NCI-H1105 treated with DMSO at 0.1 percent for 48 hours (cell line): ENCODE results near the gene SOS2.
"Not testable (repeated sequence)": the region's sequence is repeated elsewhere in the genome, so short reads cannot be mapped to it uniquely, and the experiment has no call there.

ENCODE experiments used
- DNase-seq: peaks from one replicate; lab custom pipeline; 2025; lab: John Stamatoyannopoulos, UW

SOS2 gene

DNA sequence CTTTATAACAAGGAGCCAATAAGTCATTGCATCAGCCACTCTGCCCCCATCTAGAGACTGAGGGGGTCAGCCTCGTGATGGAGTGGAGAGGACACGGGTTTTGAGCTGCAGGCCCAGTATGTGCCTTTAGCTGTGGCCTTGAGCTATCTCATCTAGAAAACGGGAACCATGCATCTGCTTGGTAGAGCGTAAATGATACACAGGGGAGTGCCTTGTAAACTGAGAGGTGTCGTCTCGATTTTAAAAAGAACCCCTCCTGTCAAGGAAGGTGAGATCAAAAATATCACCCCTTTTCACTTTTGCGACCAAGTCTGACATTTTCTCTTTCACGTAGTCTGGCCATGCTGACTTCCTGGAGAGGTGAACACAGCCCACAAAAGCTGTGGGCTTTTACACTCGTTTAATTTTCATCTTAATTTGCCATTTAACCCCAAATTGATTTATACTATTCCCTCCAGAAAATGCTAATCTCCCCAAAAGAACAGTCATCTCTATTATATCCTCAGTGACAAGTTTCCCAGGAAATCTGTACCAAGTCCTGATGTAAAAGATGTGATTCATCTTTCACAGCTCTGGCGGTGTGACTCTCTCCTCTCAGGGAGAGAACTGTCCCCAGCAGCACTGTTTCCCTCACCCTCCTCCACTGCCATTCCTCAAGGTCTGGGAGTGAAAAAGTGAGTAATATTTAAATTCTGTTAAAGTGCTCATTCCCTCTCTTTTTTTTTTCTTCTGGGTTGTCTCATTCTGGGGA is 145.6 kb downstream of the SOS2 start:
- no peak for DNase-seq

DNA sequence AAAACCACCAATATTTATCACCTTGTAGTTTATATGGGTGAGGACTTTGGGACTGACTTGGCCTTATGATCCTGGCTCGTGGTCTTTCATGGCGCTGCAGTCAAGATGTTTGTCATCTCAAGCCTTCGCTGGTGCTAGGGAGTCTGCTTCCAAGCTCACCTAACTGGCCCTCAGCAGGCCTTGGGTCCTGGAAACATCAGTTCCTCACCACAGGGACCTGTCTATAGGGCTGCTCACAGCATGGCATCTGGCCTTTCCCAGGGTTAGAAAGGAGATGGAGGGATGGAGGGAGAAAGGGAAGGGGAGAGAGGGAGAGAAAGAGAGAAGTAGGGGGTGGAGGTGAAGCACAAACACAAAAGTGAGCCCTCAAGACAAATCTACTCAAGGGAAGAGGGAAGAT is 146.7 kb downstream of the SOS2 start:
- DNase-seq = no peak

DNA sequence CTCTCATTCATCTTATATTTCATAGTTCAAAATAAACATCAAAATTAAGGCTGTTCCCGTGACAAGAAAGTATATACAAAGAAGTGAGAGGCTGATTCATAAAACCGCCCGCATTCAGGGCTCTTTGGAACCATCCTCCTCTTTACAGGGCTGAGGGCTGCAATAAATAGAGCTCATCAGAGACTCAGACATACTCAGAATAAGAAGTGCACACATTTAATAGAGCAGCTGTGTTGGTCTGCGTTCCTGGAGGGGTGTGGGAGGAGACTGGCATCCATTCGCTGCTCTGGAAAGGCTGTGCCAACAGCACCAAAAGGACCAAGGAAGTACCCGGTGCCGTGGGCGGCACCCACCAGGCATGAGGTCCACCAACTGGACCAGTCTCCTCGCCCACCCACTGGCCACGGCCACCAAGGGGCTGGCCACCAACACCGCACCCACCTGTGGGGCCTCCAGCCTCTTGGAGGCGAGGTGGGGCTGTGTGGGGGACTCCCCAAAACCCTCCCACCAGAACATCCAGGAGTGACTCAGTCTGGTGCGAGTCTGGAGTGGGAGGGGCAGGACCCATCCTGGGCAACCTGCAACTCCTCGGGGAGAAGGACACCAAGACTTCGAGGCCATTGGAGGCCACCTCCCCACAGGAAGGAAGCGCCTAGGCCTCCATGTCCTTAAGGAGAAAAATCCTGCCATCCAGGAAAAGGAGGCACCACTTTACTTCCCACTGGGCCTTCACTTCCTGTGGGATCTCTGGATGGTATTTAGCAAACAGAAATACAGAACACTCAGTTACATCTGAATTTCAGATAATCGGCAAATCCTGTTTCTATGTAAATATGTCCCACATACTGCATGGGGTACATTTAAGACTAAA is 147.7 kb downstream of the SOS2 start:
- DNase-seq = no peak

DNA sequence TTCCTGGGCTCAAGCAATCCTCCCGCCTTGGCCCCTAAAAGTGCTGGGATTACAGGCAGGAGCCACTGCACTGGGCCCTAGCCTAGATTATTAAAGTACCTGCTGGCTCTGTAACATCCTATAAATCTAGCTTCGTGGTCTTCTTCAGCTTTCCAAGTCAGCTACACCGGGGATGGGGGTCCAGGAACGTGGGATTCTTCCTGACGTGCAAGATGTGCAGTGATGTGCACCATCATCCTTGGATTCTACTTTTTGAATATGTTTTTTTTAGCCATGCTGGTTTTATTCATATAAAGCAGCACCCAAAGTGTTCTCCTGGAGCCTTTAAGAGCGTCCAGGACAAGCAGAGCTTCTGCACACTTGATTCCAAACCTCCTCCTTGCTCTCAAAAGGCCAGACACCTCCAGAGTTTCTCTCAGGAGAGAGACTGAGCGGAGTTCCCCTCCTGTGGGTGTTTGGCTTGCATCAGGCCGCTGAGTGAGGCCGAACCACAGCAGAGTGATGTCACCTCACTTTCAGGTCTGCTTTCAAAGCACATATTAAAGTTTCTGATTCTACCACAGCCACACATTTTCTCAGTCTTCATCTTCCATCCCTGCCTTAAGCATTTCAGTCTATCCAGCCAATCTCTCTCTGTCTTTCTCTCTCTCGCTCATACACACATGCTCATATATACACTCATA is 148.5 kb downstream of the SOS2 start:
- DNase-seq = no peak

DNA sequence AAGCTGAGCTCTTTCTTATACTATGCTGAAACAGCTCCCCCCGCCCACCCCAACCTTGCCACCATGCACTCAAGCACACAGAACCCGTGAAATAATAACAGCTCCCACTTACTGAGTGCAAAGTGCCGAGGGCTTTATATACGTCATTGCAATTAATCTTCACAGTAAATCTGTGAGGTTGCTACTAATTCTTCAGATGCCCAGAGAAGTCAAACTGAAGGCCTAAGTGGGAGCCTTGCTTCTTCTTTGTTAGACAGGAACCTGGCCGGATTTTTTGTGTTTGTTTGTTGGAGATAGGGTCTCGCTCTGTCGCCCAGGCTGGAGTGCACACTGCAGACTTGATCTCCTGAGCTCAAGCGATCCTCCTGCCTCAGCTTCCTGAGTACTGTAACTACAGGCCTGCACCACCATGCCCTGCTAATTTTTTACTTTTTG is 149.1 kb downstream of the SOS2 start:
- no peak for DNase-seq

DNA sequence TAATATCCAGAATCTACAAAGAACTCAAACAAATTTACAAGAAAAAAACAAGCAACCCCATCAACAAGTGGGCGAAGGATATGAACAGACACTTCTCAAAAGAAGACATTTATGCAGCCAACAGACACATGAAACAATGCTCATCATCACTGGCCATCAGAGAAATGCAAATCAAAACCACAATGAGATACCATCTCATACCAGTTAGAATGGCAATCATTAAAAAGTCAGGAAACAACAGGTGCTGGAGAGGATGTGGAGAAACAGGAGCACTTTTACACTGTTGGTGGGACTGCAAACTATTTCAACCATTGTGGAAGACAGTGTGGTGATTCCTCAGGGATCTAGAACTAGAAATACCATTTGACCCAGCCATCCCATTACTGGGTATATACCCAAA is 152.3 kb downstream of the SOS2 start:
- not testable (repeated sequence) for DNase-seq

DNA sequence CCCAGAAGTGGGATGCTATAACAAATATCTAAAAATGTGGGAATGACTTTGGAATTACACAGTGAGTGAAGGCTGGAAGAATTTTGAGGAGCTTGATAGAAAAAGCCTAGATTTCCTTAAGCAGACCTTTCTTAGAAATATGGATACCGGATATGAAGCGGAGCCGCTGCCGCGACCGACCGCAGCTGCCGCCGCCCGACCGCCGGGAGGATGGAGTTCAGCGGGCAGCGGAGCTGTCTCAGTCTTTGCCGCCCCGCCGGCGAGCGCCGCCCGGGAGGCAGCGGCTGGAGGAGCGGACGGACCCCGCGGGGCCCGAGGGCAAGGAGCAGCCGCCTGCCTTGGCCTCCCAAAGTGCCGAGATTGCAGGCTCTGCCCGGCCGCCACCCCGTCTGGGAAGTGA is 157.7 kb downstream of the SOS2 start:
- DNase-seq = not testable (repeated sequence)

DNA sequence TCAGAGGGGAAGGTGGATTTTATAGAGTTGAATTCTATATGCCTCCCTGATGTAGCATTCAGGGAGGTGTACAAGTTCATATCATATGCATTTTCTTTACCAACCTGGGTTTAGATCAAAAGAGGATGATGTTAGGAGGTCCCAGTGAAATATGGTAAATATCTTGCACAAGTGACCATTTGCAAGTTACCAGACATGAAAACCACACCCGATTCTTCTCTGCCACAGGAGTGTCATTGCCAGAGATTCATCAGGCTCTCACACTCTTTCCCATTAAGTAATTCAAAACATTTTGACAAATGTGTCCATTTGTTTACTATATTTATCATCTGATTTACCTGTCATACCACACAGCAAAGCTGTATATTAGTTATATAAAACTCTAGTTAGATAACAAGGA is 159.0 kb downstream of the SOS2 start:
- no peak for DNase-seq

DNA sequence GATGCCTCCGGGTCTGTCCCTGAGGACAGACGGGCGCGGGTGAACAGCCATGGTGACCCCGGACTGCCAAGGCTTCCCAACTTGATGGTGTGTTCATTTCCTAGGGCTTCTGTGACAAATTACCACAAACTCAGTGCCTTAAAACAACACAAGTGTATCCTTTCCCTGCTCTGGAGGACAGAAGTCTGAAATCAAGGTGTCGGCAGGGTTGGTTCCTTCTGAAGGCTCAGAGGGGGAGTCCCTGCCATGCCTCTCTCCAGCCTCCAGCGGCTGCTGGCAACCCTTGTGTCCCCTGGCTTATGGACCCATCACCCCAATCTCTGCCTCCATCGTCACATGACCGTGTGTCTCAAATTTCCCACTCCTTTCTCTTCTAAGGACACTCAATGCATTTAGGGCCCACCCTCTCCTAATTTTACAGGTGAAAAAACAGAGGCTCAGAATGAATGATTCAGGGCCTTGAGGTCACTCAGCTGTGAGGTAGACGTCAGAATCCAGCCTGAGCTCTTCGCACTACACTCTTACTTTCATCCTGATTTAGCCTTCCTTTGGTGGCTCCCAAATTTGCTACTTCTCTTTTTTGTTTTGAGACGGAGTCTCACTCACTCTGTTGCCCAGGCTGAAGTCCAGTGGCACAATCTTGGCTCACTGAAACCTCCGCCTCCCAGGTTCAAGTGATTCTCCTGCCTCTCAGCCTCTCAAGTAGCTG is 160.4 kb downstream of the SOS2 start:
- no peak for DNase-seq

DNA sequence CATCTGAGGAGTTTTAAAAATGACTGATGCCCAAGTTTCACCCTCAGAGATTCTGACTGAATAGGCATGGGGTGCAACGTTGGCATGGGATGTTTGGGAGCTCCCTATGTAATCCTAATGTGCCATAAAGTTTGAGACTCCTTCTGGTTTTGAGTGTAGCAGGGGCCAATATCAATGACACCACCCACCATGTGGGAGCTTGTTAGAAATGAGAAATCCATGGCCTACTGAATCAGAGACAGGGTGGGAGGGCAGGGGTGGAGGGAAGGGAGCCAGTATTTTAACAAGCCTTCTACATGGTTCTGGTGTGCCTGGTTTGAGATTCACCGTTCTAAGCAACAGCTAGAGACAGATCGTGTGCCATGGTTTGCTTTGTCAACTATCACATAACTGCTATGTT is 161.1 kb downstream of the SOS2 start:
- no peak for DNase-seq

DNA sequence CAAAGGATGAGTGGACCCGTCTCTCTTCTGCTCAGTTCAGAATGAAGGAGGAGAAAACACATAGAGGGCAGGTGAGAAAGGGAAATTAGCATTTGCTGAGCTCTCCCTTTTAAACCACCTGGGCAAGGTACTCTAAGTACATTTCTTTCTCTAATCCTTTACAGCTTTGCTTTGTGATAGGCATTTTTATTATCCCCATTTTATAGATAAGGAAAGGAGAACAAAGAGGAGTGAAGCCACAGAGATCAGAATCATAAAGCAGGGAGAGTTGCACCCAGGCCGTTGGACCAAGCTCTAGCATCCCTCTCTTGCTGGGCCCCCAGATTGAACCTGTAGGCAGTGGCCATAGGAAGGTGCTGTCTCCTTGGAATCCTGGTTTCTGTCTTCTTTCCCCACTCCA is 162.1 kb downstream of the SOS2 start:
- DNase-seq = no peak

DNA sequence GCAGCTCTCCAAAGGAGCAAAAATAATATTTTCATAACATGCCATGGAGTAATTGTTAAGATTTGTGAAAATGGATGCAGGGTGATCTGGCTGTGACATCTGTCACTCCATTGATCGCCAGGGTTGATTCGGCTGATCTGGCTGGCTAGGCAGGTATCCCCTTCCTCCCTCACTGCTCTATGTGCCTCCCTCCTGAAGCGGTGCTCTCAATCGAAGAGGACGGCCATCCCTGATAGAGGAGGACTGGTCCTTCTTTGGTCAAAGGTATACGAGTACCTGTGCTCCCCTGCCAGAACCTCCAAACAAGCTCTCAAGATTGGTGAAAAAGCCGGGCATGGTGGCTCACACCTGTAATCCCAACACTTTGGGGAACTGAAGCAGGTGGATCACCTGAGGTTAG is 162.9 kb downstream of the SOS2 start:
- no peak for DNase-seq

DNA sequence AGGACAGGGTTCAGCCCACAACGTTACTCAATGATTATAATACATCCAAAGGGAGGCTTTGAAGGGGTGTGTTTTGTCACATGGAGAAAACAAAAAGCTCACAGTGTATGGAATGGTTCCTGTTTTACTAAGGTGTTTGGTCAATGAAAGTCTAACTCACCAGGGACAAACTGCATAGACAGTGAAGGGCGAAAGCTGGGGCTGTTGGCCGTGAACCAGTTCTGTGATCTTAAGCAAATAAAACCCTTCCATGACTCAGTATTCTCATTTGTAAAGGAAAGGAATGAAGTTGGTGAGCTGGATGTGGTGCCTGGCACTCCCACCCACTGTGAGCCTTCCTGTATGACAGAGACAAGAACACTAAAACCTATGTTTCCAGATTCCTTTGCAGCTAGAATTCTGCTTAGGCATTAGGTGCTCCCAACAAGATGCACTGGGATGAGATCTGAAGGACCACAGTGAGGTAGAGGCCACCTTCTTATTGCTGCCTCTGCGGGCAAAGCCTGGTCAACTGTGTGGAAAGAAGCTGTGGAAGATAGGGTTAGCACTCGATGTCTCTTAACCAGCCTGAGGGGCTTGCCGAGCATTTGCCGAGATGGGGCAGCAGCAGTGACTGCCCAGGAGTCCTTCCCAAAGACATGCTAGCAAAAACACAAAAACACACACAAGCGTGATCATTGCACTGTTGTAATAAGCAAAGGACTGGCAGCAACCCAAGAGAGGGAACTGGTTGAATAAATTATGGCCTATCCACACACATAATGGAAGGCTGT is 163.5 kb downstream of the SOS2 start:
- DNase-seq = no peak
